ENCODE results near the gene PRKG1.

- no peak for TF ChIP-seq CREB1 (IDR thresholded peaks at IDR 0.05; ENCODE audit: low read depth)
- TF ChIP-seq TAF1 (IDR thresholded peaks at IDR 0.05; ENCODE audit: low read depth), result no peak
- no peak for TF ChIP-seq YY1 (IDR thresholded peaks at IDR 0.05; ENCODE audit: low read depth)
- TF ChIP-seq RAD21 (IDR thresholded peaks at IDR 0.05; ENCODE audit: low read depth), result no peak
- TF ChIP-seq MAX (IDR thresholded peaks at IDR 0.05), result no peak
- no peak for TF ChIP-seq REST (IDR thresholded peaks at IDR 0.05; ENCODE audit: low read depth)
- TF ChIP-seq FOXM1 (IDR thresholded peaks at IDR 0.05; ENCODE audit: borderline replicate concordance, low read depth), result no peak
- TF ChIP-seq NFIC (IDR thresholded peaks at IDR 0.05), result no peak
- no peak for TF ChIP-seq EP300 (IDR thresholded peaks at IDR 0.05; ENCODE audit: borderline replicate concordance)
These were observed 342.2 kb downstream of the PRKG1 start for GRCh38 chr10:51416494-51416893.

All from Ishikawa (cell line).